ENCODE results near the gene XYLT1. TPM values are rescaled to one million over a fixed set of nuclear protein-coding genes. Genes with fewer than 3 reads are reported as not detected.

XYLT1 gene
- total and polyA plus RNA-seq, 9 of the 15 experiments (the other 6 are each of a cell fraction or from before 2014, with no cell fraction given) = 0.03 to 0.09 (median 0.08) TPM; not detected in 6

DNA sequence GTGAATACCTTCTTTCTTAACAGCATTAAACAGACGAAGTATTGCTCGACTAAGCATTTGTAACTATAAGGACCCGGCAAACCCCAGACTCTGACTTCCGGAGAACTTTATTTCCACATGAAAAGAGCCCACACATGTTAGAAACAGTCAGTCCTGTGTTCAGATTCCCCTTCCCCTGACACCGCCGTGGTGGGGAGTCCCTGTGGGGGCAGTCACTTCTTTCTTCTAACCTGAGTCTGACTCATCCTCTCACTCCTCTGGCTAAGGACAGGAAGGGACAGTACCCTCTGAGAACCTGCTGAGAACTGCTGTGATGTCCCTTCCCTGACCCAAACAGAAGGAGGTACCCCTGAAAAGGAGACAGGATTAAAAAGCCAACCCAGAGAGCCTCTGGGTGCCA lies 165.1 kb downstream of the XYLT1 start:
- Histone ChIP-seq H3K36me3 (ENCODE audit: control insufficient read depth, insufficient read depth, low read length) (no peaks in the 10 kb centered on the region), H3K79me2 (ENCODE audit: control insufficient read depth, insufficient read depth, low read length) (no peaks in the 10 kb centered on the region), H2AFZ (ENCODE audit: low read depth, low read length) (no peak overlapping the region), H3K4me1 (replicated peaks in 1 of 2; ENCODE audit: control insufficient read depth in 2 of 2, insufficient read depth in 2 of 2, low read length in 2 of 2) (no peaks in the 10 kb centered on the region), H3K4me2 (ENCODE audit: insufficient read depth, low read length) (no peak overlapping the region), H4K20me1 (replicated peaks; ENCODE audit: control insufficient read depth, insufficient read depth, low read length) (0 out of 2 replicates have a peak, but pooled peaks cover 4% of the 10 kb centered on the region), H3K9me1 (ENCODE audit: control insufficient read depth, insufficient read depth, low read length) (no peaks in the 10 kb centered on the region), H3K27ac (ENCODE audit: extremely low read depth, low read depth, low read length) (no peak overlapping the region), H3K9ac (ENCODE audit: insufficient read depth in 1 of 2, low read depth in 2 of 2, low read length in 2 of 2) (no peak overlapping the region), H3K9me3 (replicated peaks; ENCODE audit: control insufficient read depth, insufficient read depth, low read depth, low read length) (no peaks in the 10 kb centered on the region), H3K27me3 (ENCODE audit: control insufficient read depth in 2 of 2, insufficient read depth in 2 of 2, low read length in 2 of 2) (peaks cover 0 to 22% of the 10 kb centered on the region in 2 experiments; a peak in 3 of 5 replicates), H3K4me3 (no peak overlapping the region)
- BruUV-seq (replicated peaks) = no TSS peak
- intact Hi-C loops (cut with micrococcal nuclease) = no loop called here
- CTCF ChIA-PET (ENCODE audit: low intra/inter-chr PET ratio) = no interaction called here
- WGBS (ENCODE audit: insufficient coverage, low coverage, missing lambda C conversion rate) = 1% methylated on average over 6 of the region's 6 CpGs
- FAIRE-seq (no peak), DNase-seq (ENCODE audit: extremely low read depth in 1 of 4, low spot score in 3 of 4) (no peak), ATAC-seq (no peak)
- POLR2A ChIA-PET = no interaction called here
- no peak for TF ChIP-seq ZNF445 (CRISPR knock-in tag; IDR thresholded peaks at IDR 0.05; ENCODE audit: low read depth)
- no peak for TF ChIP-seq SUPT5H (IDR thresholded peaks at IDR 0.05)
- TF ChIP-seq ZFPM2 (CRISPR knock-in tag; IDR thresholded peaks at IDR 0.05) = no peak
- TF ChIP-seq ZNF3 (CRISPR knock-in tag; IDR thresholded peaks at IDR 0.05) = no peak
- TF ChIP-seq, protein P1, sequence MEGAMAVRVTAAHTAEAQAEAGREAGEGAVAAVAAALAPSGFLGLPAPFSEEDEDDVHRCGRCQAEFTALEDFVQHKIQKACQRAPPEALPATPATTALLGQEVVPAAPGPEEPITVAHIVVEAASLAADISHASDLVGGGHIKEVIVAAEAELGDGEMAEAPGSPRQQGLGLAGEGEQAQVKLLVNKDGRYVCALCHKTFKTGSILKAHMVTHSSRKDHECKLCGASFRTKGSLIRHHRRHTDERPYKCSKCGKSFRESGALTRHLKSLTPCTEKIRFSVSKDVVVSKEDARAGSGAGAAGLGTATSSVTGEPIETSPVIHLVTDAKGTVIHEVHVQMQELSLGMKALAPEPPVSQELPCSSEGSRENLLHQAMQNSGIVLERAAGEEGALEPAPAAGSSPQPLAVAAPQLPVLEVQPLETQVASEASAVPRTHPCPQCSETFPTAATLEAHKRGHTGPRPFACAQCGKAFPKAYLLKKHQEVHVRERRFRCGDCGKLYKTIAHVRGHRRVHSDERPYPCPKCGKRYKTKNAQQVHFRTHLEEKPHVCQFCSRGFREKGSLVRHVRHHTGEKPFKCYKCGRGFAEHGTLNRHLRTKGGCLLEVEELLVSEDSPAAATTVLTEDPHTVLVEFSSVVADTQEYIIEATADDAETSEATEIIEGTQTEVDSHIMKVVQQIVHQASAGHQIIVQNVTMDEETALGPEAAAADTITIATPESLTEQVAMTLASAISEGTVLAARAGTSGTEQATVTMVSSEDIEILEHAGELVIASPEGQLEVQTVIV (CRISPR knock-in tag; IDR thresholded peaks at IDR 0.05; ENCODE audit: borderline replicate concordance) = no peak
- TF ChIP-seq ERF (CRISPR knock-in tag; IDR thresholded peaks at IDR 0.05) = no peak
- no peak for TF ChIP-seq SMARCA4 (IDR thresholded peaks at IDR 0.05)
- TF ChIP-seq SAFB (IDR thresholded peaks at IDR 0.05; ENCODE audit: borderline replicate concordance, low read depth, low read length) = no peak
- TF ChIP-seq FOXA3 (CRISPR knock-in tag; conservative IDR thresholded peaks at IDR 0.05 in 1 of 2, IDR thresholded peaks at IDR 0.05 in 1 of 2) = no peak
- TF ChIP-seq RNF2 (IDR thresholded peaks at IDR 0.05) = no peak
- no peak for TF ChIP-seq PATZ1 (CRISPR knock-in tag; IDR thresholded peaks at IDR 0.05; ENCODE audit: borderline replicate concordance)
- in situ Hi-C loops (cut with MboI) = no loop called here

All from K562 (cell line).